OCI-M1 (cell line): Measurements from ENCODE around the gene EFNA1.
"Not testable (repeated sequence)": the region's sequence is repeated elsewhere in the genome, so short reads cannot be mapped to it uniquely, and the experiment has no call there.

Source experiments
- DNase-seq: peaks from one replicate; lab custom pipeline; 2025; lab: John Stamatoyannopoulos, UW

Gene EFNA1

DNA sequence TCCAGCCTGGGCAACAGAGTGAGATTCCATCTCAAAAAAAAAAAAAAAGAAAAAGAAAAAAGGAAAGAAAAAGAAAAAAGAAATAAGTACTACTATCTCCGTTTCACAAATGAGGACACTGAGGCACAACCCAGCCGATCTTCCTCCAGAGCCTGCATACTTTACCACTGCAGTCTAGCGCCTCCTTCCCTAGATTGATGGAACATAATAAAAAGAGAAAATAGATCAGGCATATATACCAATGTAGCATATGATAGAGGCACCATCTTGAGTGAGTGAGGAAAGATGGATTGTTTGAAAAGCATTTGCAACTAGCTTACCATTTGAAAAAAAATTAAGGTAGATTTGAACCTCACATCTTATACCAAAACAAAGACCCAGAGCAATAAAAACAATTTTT is 17.8 kb downstream of the EFNA1 start:
- DNase-seq, result no peak

DNA sequence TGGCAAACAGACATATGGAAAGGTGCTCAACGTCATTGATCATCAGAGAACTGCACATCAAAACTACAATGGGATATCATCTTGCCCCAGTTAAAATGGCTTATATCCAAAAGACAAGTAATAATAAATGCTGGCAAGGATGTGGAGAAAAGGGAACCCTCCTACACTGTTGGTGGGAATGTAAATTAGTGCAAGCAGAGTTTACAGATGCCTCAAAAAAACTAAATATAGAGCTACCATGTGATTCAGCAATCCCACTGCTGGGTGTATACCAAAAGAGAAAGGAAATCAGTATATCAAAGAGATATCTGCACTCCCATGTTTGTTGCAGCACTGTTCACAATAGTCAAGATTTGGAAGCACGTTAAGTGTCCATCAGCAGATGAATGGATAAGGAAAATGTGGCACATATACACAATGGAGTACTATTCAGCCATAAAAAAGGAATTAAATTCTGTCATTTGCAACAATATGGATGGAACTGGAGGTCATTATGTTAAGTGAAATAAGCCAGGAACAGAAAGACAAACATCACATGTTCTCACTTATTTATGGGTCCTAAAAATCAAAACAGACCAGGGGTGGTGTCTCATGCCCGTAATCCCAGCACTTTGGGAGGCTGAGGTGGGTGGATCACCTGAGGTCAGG is 28.4 kb downstream of the EFNA1 start:
- DNase-seq, result not testable (repeated sequence)

DNA sequence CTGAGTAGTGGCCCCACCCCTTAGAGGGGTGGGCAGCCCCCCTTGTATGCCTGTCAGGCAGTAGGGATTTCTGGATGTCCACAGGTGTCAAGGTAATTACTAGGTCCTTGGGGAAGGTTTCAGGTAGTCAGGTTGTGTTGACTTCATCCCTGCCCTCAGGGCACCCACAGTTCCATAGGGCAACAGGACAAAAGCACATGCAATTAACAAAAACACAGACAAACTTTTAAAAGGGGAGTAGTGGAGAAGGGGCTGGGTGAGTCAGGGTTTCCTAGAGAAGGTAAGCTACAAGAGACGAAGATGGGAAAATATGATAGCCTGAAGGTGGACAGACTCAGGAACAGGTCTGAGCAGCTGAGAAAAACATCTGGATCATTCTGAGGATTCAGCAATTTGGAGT is 31.3 kb downstream of the EFNA1 start:
- no peak for DNase-seq

DNA sequence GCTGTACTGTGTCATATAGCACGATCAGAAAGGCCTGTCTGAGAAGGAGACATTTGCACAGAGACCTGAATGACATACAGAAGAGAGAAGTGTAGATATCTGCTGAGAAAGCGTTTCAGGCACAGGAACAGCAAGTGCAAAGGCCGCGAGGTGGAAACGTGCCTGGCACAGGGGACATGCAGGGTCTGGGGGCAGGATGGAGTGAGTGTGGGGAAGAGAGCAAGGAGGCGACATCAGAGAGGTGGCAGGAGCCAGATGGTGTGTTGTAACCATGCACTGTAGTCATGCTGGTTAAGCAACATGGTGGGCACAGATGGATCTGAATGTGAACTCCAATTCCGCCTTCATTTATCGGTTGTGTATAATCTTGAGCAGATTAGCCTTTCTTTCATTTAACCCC is 32.5 kb downstream of the EFNA1 start:
- no peak for DNase-seq

DNA sequence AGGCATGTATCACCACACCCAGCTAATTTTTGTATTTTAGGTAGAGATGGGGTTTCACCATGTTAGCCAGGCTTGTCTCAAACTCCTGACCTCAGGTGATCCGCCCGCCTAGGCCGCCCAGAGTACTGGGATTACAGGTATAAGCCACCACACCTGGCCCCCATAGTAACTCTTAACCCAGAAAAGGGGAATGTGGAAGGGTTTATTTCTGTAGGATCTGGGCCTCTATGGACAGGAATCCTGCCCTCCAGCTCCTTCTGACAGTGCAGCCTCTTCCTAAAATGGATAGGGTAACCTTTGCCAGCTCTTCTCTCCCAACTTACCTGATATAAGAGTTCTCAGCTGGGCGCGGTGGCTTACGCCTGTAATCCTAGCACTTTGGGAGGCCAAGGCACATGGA is 35.0 kb downstream of the EFNA1 start:
- not testable (repeated sequence) for DNase-seq

DNA sequence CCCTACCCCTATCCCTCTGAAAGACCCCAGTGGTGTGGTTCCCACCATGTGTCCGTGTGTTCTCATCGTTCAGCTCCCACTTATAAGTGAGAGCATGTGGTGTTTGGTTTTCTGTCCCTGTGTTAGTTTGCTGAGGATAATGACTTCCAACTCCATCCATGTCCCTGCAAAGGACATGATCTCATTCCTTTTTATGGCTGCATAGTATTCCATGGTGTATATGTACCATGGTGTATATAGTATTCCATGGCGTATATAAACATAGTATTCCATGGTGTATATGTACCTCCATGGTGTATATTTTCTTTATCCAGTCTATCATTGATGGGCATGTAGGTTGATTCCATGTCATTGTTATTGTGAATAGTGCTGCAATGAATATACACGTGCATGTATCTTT is 36.1 kb downstream of the EFNA1 start:
- DNase-seq, result not testable (repeated sequence)

DNA sequence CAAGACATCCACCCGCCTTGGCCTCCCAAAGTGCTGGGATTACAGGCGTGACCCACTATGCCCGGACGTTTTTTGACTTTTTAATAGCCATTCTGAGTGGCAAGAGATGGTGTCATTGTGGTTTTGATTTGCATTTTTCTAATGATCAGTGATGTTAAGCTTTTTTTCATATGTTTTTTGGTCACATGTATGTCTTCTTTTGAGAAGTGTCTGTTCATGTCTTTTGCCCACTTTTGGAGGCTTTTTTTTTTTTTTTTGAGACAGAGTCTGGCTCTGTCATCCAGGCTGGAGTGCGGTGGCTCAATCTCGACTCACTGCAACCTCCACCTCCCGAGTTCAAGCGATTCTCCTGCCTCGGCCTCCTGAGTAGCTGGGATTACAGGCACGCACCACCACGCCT is 36.9 kb downstream of the EFNA1 start:
- DNase-seq, result not testable (repeated sequence)

DNA sequence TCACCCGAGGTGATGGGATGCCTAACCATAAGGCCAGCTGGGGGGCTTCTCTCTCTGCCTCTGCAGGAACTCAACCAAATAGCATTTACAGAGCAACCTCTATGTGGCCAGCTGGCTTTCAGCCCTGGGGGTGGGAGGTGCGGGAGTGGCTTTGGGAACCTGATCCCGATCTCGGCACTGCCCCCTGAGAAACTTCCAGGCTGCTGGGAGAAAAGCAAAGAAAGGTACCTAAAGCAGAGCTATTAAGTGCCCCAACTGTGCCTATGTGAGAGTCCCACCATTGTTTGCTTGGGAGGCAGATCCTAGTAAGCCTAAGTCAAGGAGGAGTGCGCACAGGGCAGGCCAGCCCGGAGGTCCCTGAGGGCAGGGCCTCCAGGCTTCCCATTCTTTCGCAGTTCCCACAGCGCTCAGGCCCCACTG is 38.4 kb downstream of the EFNA1 start:
- DNase-seq, result no peak

DNA sequence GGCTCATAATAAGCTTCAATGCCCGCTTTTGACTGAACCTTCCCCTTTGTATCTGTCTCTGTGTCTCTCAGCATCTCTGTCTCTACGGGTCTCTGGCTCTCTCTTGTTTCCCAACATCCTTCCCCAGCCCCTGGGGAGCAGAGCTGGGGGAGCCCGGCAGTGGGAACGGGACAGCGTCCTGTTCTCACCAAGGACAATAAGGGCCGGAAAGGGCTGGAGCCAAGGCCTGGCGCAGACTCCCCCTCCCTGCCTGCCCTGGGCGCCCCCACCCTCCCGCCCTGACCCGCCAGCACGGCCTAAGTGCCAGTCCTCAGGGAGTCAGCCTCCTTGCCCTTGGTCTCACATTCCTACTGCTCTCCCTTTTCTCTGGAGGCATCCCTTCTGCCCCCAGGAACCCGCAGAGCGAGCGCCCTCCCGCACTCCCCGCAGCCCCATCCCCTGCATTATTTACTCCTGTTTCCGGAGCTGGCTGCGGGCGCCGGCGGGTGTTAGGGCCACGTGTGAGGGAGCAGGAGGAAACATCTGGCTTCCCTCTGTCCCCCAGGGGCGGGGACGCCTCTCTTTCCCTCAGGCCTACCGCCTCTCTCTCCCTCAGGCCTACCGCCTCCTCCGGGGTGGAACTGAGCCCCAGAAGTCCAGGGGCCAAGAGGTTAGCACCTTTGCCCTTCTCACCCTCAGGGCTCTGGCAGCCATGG is 38.9 kb downstream of the EFNA1 start:
- no peak for DNase-seq

DNA sequence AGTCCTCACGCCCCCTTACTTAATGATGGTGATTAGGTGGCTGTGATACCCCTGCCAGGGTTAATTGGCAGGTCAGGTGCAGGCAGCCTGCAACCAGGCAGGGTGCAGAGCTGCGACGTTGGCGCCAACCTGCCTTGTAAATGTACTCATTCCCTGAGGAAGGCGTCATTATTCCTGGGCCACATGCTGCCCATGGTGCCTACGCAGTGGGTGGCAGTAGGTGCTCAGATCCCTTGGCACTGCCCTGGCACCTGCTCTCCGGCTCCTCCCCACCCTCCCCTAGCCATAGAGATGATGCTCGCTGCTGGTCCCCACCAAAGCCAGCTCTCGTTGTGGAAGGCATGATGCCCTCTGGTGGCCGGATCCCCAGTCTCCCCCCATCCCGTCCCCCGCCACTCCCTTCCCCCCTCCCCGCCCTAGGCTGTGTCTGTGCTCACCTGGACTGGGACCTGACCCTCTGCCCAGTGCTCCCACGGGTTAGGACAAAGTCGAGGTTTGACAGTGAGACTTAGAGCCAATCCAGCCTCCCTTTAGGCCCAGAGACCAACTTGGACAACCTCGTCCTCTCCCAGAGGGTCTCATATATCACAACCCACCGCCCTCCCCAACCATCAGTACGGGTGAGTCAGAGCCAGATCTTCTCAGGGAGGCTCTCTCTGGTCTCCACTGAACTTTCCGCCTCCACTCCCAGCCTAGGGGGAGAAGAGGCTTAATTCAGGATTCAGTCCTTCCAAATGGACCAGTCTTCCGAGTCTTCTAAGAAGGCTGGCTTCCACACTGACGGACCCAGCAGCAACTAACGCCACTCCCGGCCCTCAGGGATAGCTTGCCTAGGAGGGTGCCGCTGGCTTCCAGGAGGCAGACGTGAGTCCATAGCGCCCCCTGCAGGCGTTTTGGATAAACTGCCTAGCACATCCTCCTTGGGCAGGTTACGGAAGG is 39.8 kb downstream of the EFNA1 start:
- DNase-seq, result peak; percentile 95

DNA sequence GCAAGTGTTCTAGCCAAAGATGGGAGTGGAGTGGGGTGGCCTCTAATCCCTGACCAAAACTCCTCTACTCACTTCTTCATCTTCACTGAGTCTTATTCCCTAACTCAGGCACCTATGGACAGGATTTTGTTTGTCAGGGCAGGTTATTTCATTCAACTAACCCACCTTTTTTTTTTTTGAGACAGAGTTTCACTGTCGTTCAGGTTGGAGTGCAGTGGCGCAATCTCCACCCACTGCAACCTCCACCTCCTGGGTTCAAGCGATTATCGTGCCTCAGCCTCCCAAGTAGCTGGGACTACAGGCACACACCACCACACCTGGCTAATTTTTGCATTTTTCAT is 40.4 kb downstream of the EFNA1 start:
- not testable (repeated sequence) for DNase-seq

DNA sequence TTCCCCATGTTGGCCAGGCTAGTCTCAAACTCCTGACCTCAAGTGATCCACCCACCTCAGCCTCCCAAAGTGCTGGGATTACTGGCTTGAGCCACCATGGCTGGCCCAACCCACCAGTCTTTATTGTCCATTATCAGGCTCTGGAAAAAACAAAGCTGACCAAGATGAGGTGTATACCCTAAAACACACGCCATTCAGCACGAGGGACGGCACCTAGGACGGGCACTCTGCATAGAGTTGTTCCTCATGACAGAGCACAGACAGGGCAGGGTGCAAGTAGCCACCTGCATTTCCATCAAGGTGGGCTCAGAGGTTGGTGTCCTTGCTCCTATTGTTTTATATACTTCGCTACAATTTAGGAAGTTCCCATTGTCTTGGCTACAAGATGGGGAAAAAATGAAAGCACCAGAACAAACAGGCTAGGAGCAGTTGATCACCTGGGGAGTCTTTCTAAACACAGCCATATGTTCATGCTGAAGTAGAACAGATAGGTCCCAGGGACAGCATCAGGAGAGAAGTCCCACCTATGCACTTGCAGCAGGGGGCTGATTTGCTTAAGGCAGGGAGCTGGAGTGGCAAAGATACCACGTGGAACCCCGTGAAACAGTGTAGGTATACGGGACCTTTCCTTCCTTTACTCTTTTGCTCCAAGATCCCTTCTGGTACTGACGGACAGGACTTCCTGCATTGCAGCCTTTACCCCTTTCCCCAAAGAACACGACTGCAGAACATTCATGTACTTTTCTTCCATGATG is 41.0 kb downstream of the EFNA1 start:
- DNase-seq, result no peak

DNA sequence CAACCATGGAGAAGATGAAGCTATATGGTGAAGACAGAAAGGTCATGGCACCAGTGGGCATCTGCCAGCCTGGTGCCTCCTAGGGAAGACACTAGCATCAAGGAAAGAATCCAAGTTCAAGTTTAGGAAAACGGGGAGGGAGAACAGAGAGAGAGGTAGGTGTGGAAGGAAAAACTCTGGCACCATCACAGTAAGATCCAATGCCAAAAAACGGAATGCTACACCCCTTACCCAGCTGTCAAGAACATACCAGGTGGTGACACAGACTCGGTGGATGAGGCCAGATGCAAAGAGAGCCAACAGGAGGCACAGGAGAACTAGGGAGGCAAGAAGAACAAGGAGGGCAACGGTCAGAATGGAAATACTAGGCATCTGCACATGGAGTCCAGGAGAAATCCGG is 41.9 kb downstream of the EFNA1 start:
- DNase-seq, result no peak

DNA sequence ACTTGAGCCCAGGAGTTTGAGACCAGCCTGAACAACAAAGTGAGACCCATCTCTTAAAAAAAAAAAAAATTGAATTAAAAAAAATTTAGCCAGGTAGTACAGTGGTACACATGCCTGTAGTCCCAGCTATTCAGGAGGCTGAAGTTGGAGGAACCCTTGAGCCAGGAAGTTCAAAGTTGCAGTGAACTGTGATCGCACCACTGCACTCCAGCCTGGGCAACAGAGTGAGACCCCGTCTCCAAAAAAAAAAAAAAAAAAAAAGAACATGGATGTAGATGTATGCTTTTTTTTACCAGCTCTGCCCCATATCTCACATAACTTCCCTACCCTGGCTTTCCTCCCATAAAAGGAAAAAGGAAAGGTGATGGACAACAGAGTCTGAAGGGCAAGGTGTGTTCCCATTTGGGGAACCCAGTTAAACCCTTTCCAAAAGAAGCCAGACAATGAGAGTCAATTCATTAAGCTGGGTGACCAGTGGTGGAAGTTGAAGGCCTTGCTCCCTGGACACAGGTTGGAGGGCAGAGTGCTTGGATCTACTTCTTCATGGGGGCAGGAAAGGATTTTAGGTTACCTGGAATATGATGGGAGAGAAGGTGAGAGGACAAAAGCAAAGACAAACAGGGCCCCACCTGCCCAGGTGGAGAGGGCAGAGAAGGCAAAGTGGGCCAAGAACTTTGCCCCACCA is 42.6 kb downstream of the EFNA1 start:
- no peak for DNase-seq

DNA sequence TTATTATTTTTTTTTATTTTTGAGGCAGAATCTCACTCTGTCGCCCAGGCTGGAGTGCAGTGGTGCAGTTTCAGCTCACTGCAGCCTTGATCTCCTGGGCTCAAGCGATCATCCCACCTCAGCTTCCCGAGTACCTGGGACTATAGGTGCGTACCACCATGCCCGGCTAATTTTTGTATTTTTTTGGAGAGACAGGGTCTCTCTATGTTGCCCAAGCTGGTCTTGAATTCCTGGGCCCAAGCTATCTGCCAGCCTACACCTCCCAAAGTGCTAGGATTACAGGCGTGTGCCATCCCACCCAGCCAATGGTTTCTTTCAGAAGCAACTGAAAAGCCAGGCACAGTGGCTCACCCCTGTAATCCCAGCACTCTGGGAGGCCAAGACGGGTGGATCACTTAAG is 43.1 kb downstream of the EFNA1 start:
- DNase-seq, result no peak

DNA sequence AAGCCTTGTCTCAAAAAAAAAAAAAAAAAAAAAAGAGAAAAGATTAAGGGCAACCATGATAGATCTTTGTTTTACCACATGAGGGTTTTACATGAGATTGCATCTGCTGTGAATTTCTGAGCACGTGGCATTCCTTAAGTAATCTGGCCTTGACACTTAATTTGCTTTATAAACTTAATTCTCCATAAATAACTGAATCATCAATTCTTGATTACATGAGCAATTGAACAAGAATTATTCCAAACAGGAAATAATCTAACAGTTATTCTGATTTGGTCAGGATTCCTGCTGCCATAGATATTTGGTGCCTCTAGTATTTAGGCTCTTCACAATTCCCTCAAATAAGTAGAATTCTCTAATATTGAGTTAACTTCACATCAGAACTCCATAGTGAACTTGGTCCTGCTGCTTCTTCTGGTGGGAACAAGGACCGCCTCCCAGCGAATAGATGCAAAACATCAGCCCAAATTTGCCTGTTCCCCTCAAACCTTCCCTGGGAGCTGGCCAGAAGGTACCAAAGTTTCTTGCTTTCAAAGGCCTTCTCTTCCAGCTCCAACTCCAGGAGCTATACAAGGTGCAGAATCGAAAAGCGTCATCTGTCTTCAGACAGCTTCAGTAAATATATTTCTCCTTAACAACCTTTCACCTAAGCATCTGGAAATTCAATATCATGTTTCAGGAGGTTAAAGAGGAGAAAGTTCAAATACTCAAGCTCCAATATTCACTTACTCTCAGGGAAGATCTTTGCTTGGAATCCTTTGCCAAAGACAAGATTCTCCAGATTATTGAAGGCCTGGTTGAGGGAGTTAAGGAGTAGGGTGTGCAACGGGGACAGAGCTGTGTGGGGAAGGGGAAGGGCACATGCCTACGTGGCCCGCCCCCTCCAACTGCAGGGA is 44.4 kb downstream of the EFNA1 start:
- no peak for DNase-seq

DNA sequence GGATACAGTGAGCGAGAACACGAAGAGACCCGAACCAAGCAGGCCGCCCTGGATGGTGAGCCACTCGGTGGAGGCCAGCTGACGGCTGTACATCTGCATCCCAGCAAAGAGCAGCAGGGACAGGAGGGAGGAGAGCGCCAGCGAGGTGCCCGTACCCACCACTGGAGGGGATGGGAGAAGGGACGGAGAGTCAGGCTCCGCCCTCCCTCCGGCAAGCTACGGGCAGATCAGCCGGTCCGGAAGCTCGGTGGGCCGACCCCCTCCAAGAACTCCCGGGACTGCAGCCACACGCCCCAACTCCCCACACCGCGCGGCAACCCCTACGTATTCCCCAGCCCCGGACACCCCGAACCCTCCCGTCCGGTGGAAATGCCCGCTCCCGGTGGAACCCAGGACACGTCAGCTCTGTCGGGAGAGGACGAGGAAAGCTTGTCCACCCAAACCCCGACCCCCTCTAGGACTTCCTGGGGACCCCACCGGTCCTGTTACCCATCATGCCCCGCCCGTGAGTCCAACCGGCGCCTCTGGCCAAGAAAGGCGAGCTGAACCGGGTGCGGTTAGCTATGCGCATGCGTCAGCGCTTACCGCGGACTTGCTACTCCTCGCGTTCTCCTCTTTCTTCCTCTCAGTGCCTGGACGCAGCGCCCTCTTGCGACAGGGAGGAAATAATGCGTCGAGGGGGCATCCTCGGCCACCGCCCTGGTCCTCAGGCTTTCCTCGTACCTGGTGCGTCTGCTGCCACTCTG is 45.2 kb downstream of the EFNA1 start, which contains the start of gene KRTCAP2:
TSS of gene KRTCAP2 (minus strand) at position 573 of the 746 bp plus-strand sequence. CDS start at position 493, 80 bp downstream.
- DNase-seq, result peak; percentile 98

DNA sequence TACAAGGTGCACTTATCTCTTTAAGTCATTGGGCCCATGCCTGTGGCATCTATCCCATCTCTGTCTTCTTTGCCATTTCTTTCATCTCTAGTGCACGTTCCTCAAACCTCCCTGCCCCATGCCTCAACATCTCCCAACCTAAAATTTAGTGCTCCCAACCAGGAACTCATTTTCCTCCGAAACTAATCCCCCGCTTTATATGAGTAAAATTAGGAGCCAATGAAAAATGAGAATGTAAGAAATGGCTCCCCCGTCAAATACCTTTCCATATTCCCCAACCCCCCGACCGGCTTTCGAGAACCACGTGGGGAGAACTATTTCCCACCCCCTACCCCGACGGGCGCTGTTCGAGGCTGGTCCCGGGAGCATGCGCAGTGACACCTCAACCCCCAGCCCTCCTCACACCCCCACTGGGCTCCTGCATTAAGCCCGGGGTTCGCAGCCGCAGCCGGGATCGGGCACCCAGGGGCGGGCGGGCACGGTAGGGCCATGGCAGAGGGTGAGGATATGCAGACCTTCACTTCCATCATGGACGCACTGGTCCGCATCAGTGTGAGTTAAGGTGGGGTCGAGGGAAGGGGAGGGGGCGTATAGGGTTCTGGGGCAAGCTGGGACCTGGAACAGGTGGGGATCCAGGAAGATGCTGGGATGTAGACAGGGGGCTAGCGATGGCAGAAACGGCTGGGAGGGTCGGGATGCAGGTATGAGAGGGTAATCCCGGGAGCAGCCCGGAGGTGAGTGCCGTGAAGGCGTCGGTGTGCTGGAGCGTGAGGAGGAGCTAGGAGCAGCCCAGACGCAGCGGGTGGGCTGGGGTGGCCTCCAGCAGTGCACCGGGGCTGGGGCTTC is 46.0 kb downstream of the EFNA1 start, which contains the start of gene TRIM46:
TSS of gene TRIM46 (plus strand) at position 372 of the 846 bp plus-strand sequence. CDS start at position 490, 118 bp downstream.
- DNase-seq, result peak; percentile 73
